KMS-11 (cell line): ENCODE measurements around the gene SERINC2.

ENCODE experiments used
- H2AFZ ChIP-seq: fragments of 200-600 bp; sonication (generic); 2 replicates; pipeline ENCODE4 v1.6.1; 2016; ENCODE audit warnings: antibody characterized with exemption, mixed run types, low read depth
- H3K27ac ChIP-seq: fragments of 200-600 bp; sonication (generic); 2 replicates; pipeline ENCODE4 v1.6.1; 2016; ENCODE audit warnings: mild to moderate bottlenecking, mixed run types
- H3K27me3 ChIP-seq: fragments of 200-600 bp; sonication (generic); 2 replicates; pipeline ENCODE4 v1.6.1; 2017; ENCODE audit warnings: mild to moderate bottlenecking, low read depth, mixed run types, moderate library complexity; ENCODE audit not compliant: insufficient read depth
- H3K36me3 ChIP-seq: fragments of 200-600 bp; sonication (generic); 2 replicates; pipeline ENCODE4 v1.6.1; 2017; ENCODE audit warnings: mild to moderate bottlenecking, mixed run types; ENCODE audit not compliant: insufficient read depth
- H3K4me1 ChIP-seq: fragments of 200-600 bp; sonication (generic); 2 replicates; pipeline ENCODE4 v1.6.1; 2016; ENCODE audit warnings: mild to moderate bottlenecking, low read depth, mixed run types; ENCODE audit not compliant: poor library complexity, severe bottlenecking
- H3K4me2 ChIP-seq: fragments of 200-600 bp; sonication (generic); 2 replicates; pipeline ENCODE4 v1.7.0; 2016; ENCODE audit warnings: mild to moderate bottlenecking, mixed run types
- H3K4me3 ChIP-seq: fragments of 200-600 bp; sonication (generic); IDR thresholded peaks from 2 replicates; pipeline ENCODE4 v1.6.1; 2017; ENCODE audit warnings: low read depth, low read length, mixed read lengths; ENCODE audit not compliant: insufficient read depth
- H3K79me2 ChIP-seq: fragments of 200-600 bp; sonication (generic); 2 replicates; pipeline ENCODE4 v1.6.1; 2016; ENCODE audit warnings: low read depth, mixed run types; ENCODE audit not compliant: insufficient read depth
- H3K9ac ChIP-seq: fragments of 200-600 bp; sonication (generic); 2 replicates; pipeline ENCODE4 v1.6.1; 2016; ENCODE audit warnings: mild to moderate bottlenecking, mixed run types
- H4K20me1 ChIP-seq: fragments of 200-600 bp; sonication (generic); 2 replicates; pipeline ENCODE4 v1.6.1; 2016; ENCODE audit warnings: mild to moderate bottlenecking, mixed run types; ENCODE audit not compliant: insufficient read depth
- CTCF ChIP-seq: fragments of 200-600 bp; sonication (generic); conservative IDR thresholded peaks from 2 replicates; pipeline ENCODE4 v1.6.1; 2017; ENCODE audit warnings: low read depth, mild to moderate bottlenecking, antibody characterized with exemption, low read length, moderate library complexity, mixed read lengths

The SERINC2 gene

GRCh38 chr1:31412732-31413404 is at the start of gene SERINC2:
Gene SERINC2 (plus strand): TSS chr1:31413213. CDS start chr1:31413266, 53 bp downstream.
- no peaks in the 10 kb centered on the region for H3K79me2 ChIP-seq
- H3K36me3 ChIP-seq: no peaks in the 10 kb centered on the region
- H3K4me3 ChIP-seq: peak within 1 kb of the TSS; percentile 64
- H3K9ac ChIP-seq: peak within 1 kb of the TSS; percentile 37; the same call in 1 of the 2 replicates
- H3K27me3 ChIP-seq: peaks cover 27% of the 10 kb centered on the region
- H3K27ac ChIP-seq: no peak within 1 kb of the TSS
- H4K20me1 ChIP-seq: no peaks in the 10 kb centered on the region
- no peak for TF ChIP-seq CTCF
- H2AFZ ChIP-seq: peak within 1 kb of the TSS; percentile 97
- no peaks in the 10 kb centered on the region for H3K4me1 ChIP-seq
- peak within 1 kb of the TSS; percentile 80 for H3K4me2 ChIP-seq

GRCh38 chr1:31364561-31365250 is 48.3 kb upstream of the SERINC2 start:
- no peak overlapping the region for H3K4me3 ChIP-seq
- no peaks in the 10 kb centered on the region for H3K4me1 ChIP-seq
- TF ChIP-seq CTCF: no peak
- no peaks in the 10 kb centered on the region for H3K79me2 ChIP-seq
- no peak overlapping the region for H3K4me2 ChIP-seq
- no peaks in the 10 kb centered on the region for H3K27me3 ChIP-seq
- H3K27ac ChIP-seq: no peak overlapping the region
- no peak overlapping the region for H2AFZ ChIP-seq
- no peaks in the 10 kb centered on the region for H4K20me1 ChIP-seq
- H3K9ac ChIP-seq: no peak overlapping the region
- no peaks in the 10 kb centered on the region for H3K36me3 ChIP-seq

- H3K4me2 ChIP-seq: no peak overlapping the region
- H4K20me1 ChIP-seq: no peaks in the 10 kb centered on the region
- H3K36me3 ChIP-seq: no peaks in the 10 kb centered on the region
These were observed 46.2 kb upstream of the SERINC2 start for GRCh38 chr1:31366796-31367195.

GRCh38 chr1:31368611-31369107 is 44.4 kb upstream of the SERINC2 start:
- Histone ChIP-seq H3K27me3 (no peaks in the 10 kb centered on the region), H3K36me3 (no peaks in the 10 kb centered on the region), H3K9ac (no peak overlapping the region), H3K4me1 (no peaks in the 10 kb centered on the region), H3K4me2 (no peak overlapping the region), H3K27ac (no peak overlapping the region), H3K79me2 (no peaks in the 10 kb centered on the region), H2AFZ (no peak overlapping the region), H4K20me1 (no peaks in the 10 kb centered on the region), H3K4me3 (no peak overlapping the region)
- TF ChIP-seq CTCF: no peak

More at GRCh38 chr1:31366796-31367195, 46.2 kb upstream of the SERINC2 start:
- Histone ChIP-seq H3K9ac (no peak overlapping the region), H3K27me3 (no peaks in the 10 kb centered on the region), H2AFZ (no peak overlapping the region), H3K27ac (no peak overlapping the region), H3K79me2 (no peaks in the 10 kb centered on the region), H3K4me3 (no peak overlapping the region), H3K4me1 (no peaks in the 10 kb centered on the region)
- TF ChIP-seq CTCF: no peak
